IPS-NIHi7 (cell line): ENCODE results near the gene MAP2K7.
"Not testable (repeated sequence)": the region's sequence is repeated elsewhere in the genome, so short reads cannot be mapped to it uniquely, and the experiment has no call there.

ENCODE experiments used
- DNase-seq: peaks from one replicate; pipeline ENCODE4 v3.0.0; 2012; ENCODE audit warnings: mixed read lengths; ENCODE audit errors: extremely low spot score

The MAP2K7 gene

DNA sequence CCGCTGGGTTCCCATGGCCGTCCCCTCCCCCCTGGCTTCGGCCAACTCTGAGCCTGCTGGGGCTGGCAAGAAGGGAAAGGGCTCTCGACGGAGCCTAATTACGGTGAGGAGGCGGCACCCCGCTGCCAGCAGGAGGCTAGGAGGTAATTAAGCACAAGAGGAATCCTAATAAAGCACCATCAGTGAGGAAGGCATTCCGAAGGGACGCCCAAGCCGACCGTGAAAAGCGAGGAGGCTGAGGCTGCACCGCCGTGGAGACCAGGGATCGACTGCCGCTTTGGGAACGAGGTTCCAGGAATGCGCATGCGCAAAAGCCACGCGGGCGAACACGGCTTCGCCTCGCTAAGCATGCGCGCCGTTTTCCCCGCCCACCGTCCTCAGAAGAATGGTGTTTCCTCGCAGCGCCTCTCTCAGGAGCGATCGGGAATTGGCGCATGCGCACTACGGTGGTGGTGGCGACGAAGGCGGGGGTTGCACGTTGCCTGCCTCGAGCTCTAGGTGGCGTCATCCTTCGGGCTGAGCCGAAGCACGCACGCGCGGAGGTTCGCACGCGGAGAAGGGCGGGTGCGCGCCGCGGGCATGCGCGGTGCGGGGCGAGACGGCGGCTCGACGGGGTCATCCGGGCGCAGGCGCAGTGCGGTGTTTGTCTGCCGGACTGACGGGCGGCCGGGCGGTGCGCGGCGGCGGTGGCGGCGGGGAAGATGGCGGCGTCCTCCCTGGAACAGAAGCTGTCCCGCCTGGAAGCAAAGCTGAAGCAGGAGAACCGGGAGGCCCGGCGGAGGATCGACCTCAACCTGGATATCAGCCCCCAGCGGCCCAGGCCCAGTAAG is at the start of gene MAP2K7:
Gene MAP2K7 (plus strand): TSS at position 634 of the 830 bp plus-strand sequence. CDS start 68 bp downstream, at position 702.
- DNase-seq: peak; percentile 96

DNA sequence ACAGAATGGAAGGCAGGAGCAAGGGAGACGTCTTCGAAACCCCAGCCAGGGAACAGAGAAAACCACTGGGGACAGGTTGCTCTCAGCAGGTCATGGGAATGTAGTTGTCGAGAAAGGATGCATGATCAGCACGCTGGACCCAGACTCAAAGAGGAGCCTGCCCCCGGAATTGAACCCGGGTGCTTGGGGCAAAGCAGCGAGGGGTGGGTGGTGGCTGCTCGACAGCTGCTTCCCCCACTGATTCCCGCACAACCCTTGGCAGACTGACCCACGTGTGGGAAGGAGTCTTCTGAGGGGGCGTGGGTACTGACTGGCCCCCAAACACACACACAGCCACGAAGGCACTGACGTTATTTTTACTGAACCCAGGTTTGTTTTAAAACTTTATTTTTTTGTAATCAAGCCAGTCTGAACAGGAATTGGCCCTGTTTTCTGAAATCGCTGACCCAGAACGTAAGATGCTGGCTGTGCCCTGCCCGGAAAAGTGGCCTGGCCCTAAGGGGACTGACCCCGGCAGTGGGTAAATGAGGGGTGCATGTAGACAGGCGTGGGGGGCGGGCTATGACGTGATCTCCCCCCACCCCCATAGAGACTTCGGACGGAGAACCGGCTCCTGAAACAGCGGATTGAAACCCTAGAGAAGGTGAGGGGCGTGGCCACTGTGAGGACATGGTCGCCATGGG is 48.1 kb upstream of the MAP2K7 start:
- DNase-seq: no peak

DNA sequence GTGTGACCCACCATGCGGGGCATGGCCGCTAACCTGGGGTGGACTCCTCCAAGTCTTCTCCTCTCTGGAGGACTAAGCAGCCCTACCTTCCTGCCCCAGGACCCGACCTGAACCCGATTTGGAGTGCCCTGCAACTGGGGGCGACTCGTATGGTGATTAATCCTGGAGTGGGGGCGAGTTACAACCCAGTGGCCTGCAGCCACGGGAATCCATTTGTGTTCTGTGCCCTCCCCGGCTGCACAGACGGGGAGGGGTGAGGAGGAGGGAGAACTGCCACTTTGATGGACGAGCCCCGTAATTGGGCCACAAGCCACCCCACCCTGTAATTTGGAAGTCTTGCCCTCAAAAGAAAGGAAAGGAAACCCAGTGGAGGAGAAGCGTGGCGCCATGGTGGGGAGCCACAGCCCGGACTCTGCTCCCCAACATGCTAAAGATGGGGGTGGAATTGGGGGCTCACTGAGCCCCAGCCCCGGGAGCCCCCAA is 47.5 kb upstream of the MAP2K7 start:
- DNase-seq: no peak

DNA sequence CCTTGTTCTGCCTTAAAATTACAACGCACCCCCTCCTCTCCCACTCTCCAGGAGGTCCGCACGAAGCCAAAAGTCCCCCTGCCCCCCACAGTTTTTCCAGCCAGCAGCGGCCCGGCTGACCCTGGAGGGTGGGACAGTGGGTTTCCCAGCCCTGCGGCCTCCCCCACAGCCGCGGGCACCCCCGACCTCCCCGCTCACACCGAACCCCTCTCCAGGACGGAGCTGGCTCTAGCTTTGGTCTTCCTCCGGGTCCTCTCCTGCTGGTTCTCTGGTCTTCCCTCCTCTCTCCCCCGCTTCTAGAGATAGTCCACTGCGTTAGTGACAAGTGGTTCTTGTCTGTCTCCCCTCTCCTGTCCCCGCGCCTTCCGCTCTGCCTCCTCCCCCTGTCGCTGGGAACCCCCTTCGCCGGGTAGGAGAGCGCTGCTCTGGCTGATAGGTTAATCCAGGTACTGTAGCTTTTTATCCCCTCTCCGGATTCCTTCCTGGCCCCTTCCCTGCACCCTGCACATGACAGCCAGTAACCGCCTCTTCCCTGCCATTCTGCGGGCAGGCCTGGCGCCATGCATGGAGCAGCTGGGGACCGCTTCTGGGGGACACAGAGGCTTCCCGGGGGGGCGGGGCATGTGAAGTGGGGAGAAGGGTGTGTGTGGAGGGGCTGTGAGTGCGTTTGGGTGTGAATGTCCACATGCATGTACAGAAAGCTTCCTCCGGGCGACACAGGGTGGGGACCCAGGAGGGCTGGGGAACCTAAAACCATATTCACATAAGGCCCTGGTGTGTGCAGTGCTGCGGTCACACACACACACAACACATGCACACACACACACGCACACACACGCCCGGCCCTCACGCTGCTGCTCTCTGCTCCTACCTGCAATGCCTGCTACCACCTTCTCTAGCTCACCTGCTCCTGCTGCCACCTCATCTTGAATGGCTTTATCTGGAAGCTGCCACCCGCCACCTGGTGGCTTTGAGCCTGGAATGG is 46.7 kb upstream of the MAP2K7 start:
- no peak for DNase-seq

DNA sequence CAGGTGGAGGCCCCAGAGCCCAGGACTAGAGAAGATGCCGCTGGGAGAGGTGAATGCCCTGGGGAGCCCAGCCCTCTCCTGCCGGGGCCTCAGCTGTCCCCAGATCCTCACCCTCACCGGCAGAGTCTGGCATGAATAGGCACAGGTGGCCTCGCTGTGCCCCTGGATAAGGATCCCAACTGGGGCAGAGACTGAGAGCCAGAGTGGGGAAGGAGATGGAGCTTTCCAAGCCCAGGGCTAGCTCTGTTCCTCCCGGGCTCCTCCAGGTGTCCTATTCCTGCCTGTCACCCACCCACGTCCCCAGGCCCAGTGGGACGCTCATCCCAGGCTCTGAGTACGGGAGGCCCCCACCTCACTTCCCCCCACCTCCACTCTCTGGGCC is 46.0 kb upstream of the MAP2K7 start:
- no peak for DNase-seq

DNA sequence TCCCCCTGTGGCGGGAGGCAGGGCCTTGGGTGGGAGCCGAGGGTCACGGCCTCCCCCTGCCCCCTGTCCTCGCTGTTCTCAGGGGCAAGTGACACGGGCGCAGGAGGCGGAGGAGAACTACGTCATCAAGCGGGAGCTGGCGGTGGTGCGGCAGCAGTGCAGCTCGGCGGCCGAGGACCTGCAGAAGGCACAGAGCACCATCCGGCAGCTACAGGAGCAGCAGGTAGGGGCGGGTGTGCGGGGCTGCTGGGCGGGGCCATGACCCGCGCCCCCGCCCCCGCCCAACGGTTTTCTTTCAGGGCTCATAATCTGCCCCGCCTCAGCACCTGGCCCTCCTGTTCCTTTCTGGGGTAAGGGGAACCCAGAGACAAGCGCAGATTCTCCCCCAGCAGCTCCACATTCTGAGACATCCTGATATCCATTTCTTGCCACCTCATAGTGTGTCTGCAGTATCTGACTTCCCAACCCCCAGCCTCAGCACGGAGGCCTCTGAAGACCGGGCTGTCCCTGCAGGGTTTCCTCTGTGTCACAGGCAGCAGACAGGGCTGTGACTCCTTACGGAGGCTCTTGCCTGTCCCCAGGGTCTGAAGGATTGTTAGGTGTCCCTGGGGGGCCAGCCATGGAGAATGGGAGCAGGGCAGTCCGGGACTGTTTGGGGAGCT is 45.4 kb upstream of the MAP2K7 start:
- DNase-seq: peak; percentile 85

DNA sequence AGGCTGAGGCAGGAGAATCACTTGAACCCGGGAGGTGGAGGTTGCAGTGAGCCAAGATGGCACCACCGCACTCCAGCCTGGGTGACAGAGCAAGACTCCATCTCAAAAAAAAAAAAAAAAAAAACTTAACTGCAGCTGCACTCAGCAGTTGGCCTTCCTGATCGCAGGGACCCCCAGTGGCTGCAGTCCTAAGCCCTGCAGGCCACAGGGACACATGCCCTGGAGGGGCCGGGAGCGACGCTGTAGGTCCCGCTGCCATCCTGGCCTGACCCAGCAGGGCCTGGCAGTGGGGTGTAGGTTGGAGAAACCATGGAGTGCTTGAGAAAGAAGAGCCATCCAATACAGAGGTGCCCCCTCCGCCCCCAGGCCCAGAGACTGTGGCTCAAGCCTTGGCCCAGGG is 44.6 kb upstream of the MAP2K7 start:
- DNase-seq: not testable (repeated sequence)

DNA sequence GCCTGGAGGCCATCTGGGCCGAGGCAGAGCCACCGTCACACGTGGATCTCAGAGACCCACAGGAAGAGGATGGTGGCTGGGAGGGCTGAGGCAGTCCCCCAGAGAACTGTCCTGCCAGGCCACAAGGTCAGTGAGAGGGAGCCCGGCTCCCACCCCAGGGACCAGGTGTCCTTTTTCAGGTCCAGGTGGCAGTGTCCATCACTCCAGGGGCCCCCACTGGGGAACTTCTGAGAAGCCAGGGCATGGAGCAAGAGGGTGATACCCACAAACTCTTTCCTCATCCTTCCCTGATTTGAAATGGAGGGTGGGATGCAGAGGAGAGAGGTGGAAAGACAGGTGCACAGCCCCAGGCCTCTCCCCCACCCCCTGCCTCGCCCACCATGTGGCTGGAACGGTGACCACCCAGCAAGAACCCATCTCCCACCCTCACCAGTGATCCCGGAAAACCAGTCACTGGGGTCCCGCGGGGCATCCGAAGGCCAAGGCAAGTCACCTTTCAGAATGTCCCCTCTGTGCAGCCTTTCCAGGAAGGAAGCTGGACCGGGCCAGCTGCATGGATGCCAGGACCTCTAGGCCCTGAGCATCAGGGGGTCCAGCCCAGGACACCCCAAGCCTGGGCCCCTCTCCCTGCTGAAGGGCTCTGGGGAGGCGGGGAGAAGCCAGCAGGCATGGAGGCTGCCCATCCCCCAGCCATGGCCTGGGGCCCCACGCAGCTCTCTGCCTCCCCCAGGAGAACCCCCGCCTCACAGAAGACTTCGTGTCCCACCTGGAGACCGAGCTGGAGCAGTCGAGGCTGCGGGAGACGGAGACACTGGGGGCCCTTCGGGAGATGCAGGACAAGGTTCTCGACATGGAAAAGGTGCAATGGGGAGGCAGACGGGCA is 43.6 kb upstream of the MAP2K7 start:
- DNase-seq: no peak

DNA sequence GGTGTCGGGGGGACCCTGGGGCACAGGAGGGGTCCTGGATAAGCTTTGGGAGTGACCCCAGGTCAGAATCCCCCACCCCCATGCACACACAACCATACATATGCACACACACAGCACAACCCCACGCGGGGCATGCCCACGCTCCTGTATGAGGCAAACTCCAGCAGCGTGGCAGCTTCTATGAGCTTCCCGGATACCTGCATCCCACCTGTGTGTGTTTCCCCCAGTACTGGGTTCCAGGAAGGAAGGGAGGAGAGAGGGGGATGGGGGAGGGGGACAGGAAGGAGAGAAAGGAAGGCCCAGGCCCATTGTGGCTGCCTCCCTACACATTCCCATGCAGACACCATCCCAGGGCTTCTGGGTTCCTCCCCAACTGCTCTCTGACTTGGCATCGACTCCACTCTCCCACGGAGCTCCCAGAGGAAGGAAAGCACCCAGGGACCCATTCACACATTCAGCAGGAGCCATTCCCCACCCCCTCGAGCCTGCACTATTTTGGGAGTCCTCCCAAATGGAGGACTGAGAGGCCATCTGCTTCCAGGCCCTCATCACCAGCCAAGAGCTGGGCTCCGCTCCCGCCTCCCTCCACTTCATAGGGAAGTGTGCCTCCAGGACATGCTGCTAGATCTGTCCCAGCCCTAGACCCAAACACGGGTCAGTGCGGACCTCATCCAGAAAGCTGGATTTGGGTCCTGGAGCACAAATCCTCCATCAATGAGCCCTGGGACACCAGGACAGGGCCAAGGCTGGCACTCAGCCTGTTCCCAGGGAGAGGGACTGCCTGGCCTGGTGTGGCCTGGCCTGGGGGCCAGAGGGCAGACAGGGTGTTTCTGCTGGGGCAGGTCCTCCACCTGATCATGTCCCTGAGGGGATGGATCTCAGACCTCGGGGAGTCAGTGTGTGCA is 42.7 kb upstream of the MAP2K7 start:
- no peak for DNase-seq

DNA sequence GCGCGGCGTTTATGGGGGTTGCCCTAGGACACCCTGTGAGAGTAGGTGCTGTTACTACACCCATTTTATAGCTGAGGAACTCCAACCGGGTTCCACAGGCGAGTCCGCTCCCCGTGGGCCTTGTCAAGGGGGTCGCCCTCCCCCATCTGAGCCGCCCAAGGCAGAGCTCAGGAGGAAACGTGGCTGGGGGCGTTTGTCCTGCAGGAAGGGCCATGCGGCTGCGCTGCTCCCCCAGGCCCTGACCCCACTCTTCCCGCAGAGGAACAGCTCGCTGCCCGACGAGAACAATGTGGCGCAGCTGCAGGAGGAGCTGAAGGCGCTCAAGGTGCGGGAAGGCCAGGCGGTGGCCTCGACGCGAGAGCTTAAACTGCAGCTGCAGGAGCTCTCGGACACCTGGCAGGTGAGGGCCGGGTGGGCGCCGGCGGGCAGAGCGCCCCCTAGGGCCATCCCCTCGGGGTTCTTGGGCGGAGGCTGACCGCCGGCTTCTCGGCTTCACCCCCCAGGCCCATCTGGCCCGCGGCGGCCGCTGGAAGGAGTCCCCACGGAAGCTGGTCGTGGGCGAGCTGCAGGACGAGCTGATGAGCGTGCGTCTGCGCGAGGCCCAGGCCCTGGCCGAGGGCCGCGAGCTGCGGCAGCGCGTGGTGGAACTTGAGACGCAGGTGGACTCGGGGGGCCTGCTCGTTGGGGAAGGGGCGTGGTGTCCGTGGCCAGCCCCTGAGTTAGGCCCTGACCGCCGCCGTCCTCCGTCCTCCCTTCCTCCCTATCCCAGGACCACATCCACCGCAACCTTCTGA is 41.9 kb upstream of the MAP2K7 start:
- DNase-seq: peak; percentile 68

DNA sequence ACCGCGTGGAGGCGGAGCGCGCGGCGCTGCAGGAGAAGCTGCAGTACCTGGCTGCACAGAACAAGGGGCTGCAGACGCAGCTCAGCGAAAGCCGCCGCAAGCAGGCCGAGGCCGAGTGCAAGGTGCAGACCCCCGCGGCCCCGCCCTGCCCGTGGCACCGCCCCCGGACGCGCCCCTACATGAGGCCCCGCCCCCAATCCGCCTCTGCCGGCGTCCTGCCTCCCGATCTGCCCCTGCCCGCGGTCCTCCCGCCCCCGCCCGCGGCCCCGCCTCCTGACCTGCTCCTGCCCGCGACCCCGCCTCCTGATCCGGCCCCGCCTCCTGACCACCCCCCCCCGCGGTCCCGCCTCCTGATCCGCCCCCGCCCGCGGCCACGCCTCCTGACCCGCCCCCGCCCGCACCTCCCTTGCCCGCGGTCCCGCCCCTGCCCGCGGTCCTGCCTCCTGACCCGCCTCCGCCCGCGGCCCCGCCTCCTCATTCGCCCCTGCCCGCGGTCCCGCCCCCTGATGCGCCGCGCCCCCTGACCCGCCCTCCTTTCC is 41.2 kb upstream of the MAP2K7 start:
- peak; percentile 93 for DNase-seq

DNA sequence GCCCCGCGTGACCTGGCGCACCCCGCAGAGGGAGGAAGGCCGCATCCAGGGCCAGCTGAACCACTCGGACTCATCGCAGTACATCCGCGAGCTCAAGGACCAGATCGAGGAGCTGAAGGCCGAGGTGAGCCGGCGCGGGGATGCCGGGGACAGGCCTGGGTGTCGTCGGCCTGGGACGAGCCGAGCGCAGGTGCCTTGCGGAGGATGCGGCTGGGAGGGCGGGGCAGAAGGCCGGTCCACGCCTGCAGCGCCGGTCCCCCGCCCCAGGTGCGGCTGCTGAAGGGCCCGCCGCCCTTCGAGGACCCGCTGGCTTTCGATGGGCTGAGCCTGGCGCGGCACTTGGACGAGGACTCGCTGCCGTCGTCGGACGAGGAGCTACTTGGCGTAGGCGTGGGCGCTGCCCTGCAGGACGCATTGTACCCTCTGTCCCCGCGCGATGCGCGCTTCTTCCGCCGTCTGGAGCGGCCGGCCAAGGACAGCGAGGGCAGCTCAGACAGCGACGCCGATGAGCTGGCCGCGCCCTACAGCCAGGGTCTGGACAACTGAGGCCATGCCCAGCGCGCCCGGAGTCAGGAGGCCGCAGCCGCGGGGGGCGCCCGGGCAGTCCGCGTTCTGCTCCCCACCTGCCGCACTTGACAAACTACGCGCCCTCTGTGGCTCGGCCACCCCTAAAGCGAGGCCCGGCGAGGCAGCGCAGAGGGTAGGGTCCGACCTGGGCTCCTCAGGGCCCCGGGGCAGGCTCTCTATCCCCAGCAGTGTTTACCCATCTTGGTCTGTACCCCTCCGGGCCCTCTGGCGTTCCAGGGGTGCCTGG is 40.3 kb upstream of the MAP2K7 start:
- no peak for DNase-seq

DNA sequence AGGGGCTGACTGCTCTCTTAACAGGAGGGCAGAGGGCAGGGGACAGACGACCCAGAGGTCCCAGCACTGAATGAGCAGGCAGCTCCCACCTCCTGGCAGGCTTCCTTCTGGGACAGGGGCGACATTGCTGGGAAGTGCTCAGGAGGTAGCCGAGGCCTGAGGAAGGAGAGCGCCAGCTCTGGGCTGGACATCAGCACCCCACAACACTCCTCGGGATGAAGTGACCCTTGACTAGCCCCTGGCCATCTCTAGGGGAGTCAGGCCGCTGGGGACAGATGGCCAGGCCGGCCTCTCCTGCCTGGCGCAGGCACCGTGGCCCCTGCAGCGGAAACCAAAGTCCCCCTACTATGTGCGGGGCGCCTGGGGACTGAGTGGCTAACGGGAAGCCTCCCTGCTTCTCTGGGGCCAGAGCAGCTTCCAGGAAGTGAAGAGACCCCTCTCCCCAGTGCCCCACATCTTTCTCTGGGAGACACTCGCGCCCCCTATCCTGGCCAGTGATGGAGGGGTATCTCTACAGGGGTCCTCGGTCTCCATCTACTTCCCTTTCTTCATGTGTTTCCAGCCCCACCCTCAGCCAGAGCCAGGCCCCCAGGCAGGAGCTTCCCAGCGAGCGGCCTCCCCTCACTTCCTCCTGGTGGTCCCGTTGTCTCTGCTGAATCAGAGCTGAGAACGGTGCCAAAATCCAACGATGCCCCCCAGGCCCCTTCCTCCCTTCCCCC is 39.5 kb upstream of the MAP2K7 start:
- DNase-seq: no peak

DNA sequence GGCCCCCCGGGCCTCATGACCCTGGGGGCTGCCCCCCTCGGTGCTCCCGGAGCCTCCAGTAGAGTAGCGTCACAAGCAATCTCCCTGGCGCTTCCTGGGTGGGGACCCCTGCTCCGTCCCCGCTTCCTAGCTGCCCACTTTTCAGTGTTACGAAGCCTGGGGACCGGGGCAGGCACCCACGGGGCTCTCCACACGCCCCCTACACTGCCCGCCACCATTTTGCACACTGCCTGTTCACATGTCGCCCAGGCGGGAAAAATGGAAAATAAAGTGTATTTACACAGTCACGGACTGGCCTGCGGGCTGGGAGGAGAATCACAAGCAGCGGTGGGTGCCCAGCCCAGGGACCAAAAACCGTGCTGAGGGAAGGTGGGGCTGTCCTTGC is 39.0 kb upstream of the MAP2K7 start:
- no peak for DNase-seq

DNA sequence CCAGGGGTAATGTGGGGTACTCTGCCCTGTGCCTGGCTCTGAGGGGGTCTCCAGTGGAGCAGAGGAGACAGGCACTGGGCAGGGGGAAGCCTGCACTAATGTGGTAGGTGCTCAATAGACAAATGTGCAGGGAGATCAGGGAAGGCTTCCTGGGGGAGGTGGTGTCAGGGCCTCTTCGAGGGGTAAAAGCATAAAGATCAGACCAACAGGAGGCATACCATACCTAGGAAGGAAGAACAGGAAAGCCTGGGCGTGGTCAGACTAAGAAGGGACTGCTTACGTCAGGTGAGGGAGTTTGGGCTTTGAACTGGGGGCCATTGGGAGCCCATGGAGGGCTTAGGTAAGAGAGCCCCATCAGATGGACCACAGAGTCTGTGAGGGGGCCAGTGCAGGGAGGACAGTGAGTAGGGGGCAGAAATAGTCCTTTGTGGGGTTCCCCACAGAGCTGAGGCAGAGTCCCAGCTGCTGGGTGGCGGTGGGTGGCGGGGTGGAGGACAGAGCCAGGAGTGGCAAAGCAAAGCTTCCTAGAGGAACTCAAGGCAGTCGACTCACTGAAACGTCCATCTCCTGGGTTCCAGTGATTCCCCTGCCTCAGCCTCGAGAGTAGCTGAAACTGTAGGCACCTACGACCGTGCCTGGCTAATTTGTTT is 38.3 kb upstream of the MAP2K7 start:
- no peak for DNase-seq
